Right lobe of liver (tissue), 4 donors: ENCODE results near the gene MARCKS.

Experiments
- POLR2A ChIP-seq: fragments of 450-650 bp; IDR thresholded peaks from one replicate; pipeline ENCODE4 v1.6.1; 2017; ENCODE audit warnings: antibody characterized with exemption, mild to moderate bottlenecking
- TF ChIP-seq, protein P1 (sequence below), 4 donors: fragments of 200-600 bp in 3 of 4; fragments of 450-650 bp in 1 of 4; IDR thresholded peaks; one replicate each; pipeline versions ENCODE4 v1.5.1 to v1.8.0; 2016 to 2022; ENCODE audit warnings: antibody characterized with exemption in 4 of 4, mild to moderate bottlenecking in 2 of 4
- donor health status: DM: no; HTN: no; CAD: no.
- donor health status: DM: no; HTN: no; CAD: no.
- donor health status: DM: no; HTN: yes; CAD: no.

DNA sequence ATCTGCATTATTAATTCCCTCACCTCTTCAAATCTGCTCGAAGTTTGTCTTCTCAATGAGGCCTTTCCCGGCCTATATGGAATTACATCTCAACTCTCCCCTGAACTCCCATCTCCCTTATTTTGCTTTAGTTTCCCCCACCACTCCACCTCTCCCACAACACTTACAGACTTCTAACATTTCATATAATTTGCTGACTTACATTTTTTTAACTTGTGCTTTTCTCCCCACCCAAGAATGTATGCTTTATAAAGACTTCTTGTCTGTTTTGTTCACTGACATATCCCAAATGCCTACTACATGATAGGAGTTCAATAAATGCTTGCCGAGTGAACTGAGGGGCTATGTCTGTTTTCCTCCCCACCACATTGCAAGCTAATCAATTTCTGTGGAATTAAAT lies 3.9 kb upstream of the MARCKS start:
- TF ChIP-seq, protein P1, sequence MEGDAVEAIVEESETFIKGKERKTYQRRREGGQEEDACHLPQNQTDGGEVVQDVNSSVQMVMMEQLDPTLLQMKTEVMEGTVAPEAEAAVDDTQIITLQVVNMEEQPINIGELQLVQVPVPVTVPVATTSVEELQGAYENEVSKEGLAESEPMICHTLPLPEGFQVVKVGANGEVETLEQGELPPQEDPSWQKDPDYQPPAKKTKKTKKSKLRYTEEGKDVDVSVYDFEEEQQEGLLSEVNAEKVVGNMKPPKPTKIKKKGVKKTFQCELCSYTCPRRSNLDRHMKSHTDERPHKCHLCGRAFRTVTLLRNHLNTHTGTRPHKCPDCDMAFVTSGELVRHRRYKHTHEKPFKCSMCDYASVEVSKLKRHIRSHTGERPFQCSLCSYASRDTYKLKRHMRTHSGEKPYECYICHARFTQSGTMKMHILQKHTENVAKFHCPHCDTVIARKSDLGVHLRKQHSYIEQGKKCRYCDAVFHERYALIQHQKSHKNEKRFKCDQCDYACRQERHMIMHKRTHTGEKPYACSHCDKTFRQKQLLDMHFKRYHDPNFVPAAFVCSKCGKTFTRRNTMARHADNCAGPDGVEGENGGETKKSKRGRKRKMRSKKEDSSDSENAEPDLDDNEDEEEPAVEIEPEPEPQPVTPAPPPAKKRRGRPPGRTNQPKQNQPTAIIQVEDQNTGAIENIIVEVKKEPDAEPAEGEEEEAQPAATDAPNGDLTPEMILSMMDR (IDR thresholded peaks at IDR 0.05) = no peak
- TF ChIP-seq POLR2A = no peak
